ENCODE results near the gene PPIE.
"Not testable (repeated sequence)": the region's sequence is repeated elsewhere in the genome, so short reads cannot be mapped to it uniquely, and the experiment has no call there.

The PPIE gene

GRCh38 chr1:39758556-39759435 lies 20.1 kb downstream of the PPIE start:
- TF ChIP-seq CTCF (IDR thresholded peaks at IDR 0.05), result no peak
- no peak for TF ChIP-seq ZFX (IDR thresholded peaks at IDR 0.05; ENCODE audit: borderline replicate concordance)

GRCh38 chr1:39759436-39759726 lies 20.7 kb downstream of the PPIE start:
- no peak for TF ChIP-seq ZFX (IDR thresholded peaks at IDR 0.05; ENCODE audit: borderline replicate concordance)
- TF ChIP-seq CTCF (IDR thresholded peaks at IDR 0.05), result no peak
- H3K27ac ChIP-seq, result no peak overlapping the region

More at GRCh38 chr1:39758556-39759435, 20.1 kb downstream of the PPIE start:
- H3K27ac ChIP-seq, result no peak overlapping the region

- TF ChIP-seq CTCF (IDR thresholded peaks at IDR 0.05), result no peak
- no peak for TF ChIP-seq ZFX (IDR thresholded peaks at IDR 0.05; ENCODE audit: borderline replicate concordance)
- H3K27ac ChIP-seq, result no peak overlapping the region
Measured at GRCh38 chr1:39760074-39761008, 21.7 kb downstream of the PPIE start.

- H3K27ac ChIP-seq, result no peak overlapping the region
- TF ChIP-seq ZFX (IDR thresholded peaks at IDR 0.05; ENCODE audit: borderline replicate concordance) (no peak), CTCF (IDR thresholded peaks at IDR 0.05) (no peak)
Measured at GRCh38 chr1:39761016-39761415, 22.3 kb downstream of the PPIE start.

GRCh38 chr1:39761557-39762260 lies 23.0 kb downstream of the PPIE start:
- no peak overlapping the region for H3K27ac ChIP-seq
- TF ChIP-seq CTCF (IDR thresholded peaks at IDR 0.05) (no peak), ZFX (IDR thresholded peaks at IDR 0.05; ENCODE audit: borderline replicate concordance) (no peak)

- no peak overlapping the region for H3K27ac ChIP-seq
- TF ChIP-seq ZFX (IDR thresholded peaks at IDR 0.05; ENCODE audit: borderline replicate concordance) (no peak), CTCF (IDR thresholded peaks at IDR 0.05) (no peak)
Measured at GRCh38 chr1:39762550-39763540, 24.2 kb downstream of the PPIE start.

GRCh38 chr1:39763619-39764374 lies 25.1 kb downstream of the PPIE start:
- H3K27ac ChIP-seq, result not testable (repeated sequence)

- not testable (repeated sequence) for H3K27ac ChIP-seq
Measured at GRCh38 chr1:39764512-39764911, 25.8 kb downstream of the PPIE start.

GRCh38 chr1:39766466-39766865 lies 27.8 kb downstream of the PPIE start:
- H3K27ac ChIP-seq, result not testable (repeated sequence)

GRCh38 chr1:39769502-39769901 lies 30.8 kb downstream of the PPIE start:
- H3K27ac ChIP-seq, result not testable (repeated sequence)

Measured in 22Rv1 (cell line).